Adrenal gland (tissue), 5 donors: ENCODE data around the gene OR10A3.

Experiments used
- POLR2A ChIP-seq, 2 donors: fragments of 450-650 bp; IDR thresholded peaks; one replicate each; pipeline ENCODE4 v1.6.1; 2017; ENCODE audit warnings: antibody characterized with exemption in 2 of 2, mild to moderate bottlenecking in 2 of 2, moderate library complexity in 1 of 2
- TF ChIP-seq, protein P1 (sequence below), 6 experiments: fragments of 450-650 bp in 4 of 6; fragments of 200-600 bp in 2 of 6; sonication (generic) in 1 of 6; IDR thresholded peaks; 1 replicate in 5 of 6; 2 replicates in 1 of 6; pipeline versions ENCODE4 v1.5.1 to v1.8.0; 2016 to 2021; ENCODE audit warnings: antibody characterized with exemption in 6 of 6, mild to moderate bottlenecking in 2 of 6, moderate library complexity in 1 of 6
- donor health status: DM: no; HTN: no; CAD: no.

DNA sequence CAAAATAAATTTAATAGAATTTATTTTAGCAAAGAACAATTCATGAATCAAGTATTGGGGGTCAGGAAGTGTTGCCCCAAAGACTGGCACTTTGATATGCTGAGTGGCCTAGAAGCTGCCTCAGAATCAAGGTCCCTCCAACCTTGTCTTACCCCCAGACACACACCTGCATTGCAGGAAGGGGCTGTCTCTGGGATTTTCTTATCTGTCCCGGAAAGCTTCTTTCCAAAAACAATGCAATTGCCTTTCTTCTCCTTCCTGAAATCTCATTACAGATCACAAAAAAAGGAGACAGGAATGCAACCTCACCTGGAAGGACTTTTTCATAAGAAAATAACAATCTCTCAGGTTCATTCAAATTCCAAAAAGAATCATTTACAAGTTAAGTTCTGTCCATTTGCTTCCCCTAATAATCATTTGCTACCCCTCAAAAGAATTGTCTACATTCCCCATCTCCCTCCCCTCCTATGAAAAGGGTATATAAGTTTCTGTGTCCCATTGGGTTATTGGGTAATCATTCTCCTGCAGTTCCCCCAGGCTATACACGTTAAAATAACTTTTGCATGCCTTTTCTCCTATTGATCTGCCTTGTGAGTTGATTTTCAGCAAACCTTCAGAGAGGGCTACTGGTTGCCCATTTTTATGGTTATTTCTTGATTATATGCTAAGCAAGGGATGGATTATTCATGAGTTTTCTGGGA is 31.8 kb downstream of the OR10A3 start:
- TF ChIP-seq POLR2A (IDR thresholded peaks at IDR 0.05), result no peak
- TF ChIP-seq, protein P1, sequence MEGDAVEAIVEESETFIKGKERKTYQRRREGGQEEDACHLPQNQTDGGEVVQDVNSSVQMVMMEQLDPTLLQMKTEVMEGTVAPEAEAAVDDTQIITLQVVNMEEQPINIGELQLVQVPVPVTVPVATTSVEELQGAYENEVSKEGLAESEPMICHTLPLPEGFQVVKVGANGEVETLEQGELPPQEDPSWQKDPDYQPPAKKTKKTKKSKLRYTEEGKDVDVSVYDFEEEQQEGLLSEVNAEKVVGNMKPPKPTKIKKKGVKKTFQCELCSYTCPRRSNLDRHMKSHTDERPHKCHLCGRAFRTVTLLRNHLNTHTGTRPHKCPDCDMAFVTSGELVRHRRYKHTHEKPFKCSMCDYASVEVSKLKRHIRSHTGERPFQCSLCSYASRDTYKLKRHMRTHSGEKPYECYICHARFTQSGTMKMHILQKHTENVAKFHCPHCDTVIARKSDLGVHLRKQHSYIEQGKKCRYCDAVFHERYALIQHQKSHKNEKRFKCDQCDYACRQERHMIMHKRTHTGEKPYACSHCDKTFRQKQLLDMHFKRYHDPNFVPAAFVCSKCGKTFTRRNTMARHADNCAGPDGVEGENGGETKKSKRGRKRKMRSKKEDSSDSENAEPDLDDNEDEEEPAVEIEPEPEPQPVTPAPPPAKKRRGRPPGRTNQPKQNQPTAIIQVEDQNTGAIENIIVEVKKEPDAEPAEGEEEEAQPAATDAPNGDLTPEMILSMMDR (IDR thresholded peaks at IDR 0.05), result no peak
